Measurements from ENCODE around the gene EXTL1.

EXTL1 gene

GRCh38 chr1:26044414-26044813 is 22.8 kb downstream of the EXTL1 start:
- DNase-seq (ENCODE audit: low spot score) = no peak

GRCh38 chr1:26044971-26045721 is 23.6 kb downstream of the EXTL1 start:
- no peak for DNase-seq (ENCODE audit: low spot score)

DNA sequence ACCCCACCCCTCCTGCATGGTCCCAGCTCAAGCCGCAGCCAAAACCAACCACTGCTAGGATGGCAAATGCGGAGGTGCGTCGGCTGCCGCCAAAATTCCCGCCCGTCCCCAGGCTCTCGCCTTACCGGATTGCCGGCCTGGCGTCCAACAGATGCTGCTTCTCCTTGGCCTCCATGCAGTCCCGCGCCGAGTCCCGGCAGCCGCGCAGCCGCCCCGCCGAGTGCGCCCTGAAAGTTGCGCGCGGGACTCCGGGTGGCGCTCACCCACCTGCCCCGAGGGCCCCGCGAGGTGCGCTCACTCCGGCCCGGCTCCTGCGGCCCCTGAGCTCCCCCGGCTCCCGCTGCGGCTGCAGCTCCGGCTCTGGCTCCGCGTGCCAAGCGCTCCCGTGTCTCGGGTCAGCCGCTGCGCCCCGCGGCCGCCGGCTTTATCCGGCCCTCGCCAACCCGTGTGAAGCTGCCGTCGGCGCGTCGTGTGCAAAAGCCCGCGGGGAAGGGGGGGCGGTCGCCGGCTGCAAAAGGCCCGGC is 24.2 kb downstream of the EXTL1 start, which contains the start of gene SLC30A2:
SLC30A2 (minus strand) TSS at position 397 of the 524 bp plus-strand sequence; CDS start at position 175, 222 bp downstream.
- no peak for DNase-seq (ENCODE audit: low spot score)

DNA sequence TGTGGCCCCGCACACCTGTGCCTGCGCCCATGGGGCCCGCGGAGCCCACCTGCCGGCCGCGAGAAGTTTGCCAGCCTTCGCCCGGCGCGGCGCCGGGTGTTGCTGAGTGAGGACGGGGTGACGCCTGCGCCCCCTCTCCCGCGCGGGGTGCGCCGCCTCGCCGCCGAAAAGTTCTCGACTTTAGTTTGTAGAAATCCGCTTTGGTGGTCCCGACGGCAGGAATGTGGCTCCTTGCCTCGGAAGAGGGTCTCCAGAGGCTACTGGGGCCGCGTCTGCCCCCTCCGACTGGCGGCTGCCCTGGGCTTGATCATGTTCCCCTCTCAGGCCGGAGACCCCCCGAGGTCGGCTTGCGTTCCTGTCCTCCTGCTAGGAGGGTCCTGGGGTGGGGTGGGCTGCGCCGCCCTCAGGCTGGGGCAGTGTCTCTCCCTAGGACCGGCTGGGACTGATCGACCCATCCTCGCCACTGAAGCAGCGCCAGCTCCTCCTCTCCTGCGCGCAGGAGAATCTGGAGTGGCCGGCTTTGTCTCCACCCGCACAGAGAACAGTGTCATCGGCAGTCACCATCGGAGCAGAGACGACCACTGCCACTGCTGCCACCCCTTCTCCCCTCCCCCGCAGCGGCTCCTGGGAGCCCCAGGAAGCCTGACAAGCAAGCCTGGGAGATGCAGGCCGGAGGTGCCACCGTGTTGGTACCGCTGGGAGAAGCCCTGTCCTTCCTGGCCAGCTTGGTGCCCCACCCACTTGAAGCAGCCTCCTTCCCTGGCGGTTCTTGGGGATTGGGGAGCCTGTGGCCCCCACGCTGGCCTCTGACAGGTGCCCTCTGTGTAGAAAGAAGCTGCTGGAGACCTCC is 24.9 kb downstream of the EXTL1 start:
- DNase-seq (ENCODE audit: low spot score) = no peak

DNA sequence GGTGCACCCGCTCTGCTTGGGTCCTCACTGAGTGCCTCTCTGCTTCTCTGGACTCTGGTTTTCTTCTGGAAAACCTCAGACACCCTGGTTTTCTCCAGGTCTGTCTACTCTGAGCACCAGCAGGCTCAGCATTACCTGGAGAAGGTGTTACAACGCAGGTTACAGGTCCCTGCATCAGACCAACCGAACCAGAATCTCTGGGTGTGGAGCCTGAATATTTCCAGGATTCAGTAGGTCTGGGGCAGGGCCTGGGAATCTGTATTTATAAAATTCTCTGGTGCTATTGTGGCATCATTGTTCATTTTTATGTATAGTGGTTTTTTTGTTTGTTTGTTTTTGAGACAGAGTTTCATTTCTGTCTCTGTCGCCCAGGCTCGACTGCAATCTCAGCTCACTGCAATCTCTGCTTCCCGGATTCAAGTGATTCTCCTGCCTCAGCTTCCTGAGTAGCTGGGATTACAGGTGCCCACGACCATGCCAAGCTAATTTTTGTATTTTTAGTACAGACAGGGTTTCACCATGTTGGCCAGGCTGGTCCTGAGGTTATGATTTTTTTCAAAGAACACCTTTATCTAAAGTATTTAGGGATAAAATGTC is 25.8 kb downstream of the EXTL1 start:
- no peak for DNase-seq (ENCODE audit: low spot score)

DNA sequence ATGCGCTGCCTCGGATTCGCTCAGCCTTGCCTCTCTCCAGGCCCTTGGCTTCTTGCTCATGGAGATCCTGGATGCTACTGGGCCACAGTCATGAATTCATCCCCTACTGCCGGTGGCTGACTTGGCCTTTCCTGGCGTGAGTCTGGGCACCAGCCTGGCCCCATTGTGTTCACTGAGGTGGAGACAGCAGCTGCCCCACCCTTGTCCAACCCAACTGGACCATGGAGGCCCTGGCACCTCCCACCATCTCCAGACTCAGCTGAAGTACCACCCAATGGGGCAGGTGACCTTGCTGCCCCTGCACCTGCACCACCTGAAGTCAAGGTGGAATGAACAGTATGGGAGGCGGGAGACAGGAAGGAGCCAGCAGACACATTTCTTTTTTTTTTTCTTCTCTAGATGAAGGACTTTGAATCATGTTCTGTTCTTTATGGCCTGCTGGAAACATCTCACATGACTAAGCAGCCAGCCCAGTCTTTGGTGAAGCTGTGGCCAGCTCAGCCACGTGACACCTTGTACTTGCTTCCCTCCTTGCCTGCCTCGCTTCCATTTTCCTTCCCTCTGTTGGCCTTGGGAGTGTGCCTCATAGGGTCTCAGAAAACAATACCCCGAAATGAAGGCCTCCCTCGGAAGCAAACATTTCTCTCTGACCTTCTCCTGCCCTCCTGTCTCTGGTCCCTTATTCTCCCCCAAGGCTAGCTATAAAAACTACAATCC is 28.1 kb downstream of the EXTL1 start:
- DNase-seq (ENCODE audit: low spot score) = peak; percentile 50

DNA sequence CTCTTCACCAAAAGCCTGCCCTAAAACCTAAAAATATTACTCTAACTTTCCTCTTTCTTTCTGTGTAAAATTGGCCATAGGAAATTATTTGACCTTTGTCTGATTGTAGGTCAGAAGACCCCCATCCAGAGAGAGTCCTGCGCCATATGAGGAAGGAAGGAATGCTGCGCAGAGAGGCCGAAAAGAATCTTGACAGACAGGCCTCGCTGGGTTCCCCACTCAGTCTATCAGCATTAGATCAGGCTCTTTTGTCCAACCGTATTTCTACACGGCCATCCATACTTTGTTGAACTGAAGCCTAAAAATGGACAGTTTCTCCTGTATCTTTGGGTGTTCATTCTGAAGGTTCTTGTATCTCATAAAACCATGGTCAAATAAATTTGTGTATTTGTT is 28.7 kb downstream of the EXTL1 start:
- no peak for DNase-seq (ENCODE audit: low spot score)

DNA sequence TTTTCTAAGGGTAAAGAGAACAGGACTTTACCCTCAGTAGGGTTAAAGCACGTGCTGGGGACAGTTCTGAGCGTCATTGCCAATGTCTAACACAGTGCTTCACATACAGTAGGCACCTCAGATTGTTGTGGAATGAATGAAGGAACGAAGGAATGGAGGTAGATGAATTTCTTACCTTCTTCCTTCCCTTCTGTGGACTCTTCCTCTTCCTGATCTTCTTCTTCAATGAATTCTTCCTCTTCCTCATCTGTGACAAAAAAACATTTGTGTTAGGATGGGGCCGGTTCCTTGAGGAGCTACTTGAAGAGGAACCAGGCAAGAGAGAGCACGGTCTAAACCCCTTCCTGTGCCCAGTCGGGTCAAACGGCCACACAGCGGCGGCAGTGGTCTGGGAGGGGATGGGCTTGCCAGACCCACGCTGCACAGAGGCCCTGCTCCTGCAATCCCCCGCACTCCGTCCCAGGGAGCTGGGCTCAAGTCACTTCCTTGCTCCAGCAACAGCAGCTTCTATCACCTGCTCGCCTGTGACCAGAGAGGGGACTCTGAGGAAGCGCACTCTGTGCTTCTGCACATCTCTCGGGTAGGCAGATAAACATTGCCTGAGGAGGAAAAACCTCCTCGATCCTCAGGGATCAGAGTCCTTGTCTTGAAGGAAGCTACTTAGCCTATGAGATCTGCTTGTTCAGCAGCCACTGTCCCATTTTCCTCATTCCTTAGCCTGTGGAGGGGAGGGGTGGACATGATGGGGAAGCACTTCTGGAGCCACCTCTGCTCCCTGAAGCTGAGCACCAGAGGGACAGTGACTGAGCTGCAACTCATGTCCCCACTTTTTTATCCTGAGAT is 32.4 kb downstream of the EXTL1 start:
- DNase-seq (ENCODE audit: low spot score) = no peak

- no peak for DNase-seq (ENCODE audit: low spot score)
Observed at GRCh38 chr1:26055041-26055440, 33.5 kb downstream of the EXTL1 start.

DNA sequence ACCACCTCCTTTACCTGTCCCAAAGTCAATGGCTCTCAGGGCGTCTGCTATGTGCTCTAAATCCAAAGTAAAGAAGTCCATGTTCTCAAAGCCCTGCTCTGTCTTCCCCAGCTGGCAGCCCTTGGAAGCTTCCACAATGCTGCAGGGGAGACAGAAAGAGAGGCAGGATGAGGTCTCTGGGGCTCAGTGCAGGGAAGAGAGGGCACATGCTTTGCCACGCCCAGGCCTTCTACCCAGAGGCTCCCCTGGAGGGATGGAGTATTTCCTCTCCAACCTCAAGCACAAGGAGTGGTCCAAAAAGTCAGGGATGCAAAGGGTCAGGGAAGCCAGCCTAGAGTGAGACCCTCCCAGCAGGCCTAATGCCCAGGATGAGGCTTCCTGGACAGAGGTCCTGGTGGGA is 35.6 kb downstream of the EXTL1 start:
- no peak for DNase-seq (ENCODE audit: low spot score)

DNA sequence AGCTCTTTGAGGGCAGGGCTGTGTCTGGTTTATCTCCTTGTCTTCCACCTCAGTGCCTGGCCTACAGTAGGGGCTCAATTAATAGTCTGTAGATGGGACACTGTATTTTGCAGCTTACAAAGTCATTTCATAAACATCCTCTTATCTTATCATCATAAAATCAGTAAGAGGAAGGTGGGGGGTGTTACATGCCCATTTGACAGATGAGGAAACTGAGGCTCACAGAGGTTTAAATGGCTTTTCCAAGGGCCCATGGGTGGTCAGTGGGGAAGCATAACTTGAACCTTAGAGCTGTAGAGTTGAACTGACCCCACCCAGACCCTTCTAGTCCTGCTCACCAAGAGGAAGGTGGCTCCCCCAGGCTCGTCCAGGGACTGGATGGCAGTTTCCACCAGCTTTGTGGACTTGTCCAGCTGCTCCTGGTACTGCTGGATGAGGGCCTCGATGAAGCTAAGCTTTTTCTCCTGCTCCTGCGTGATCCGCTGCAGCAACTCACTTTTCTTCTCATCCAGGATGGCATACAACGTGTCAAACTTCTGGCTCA is 36.5 kb downstream of the EXTL1 start:
- no peak for DNase-seq (ENCODE audit: low spot score)

- no peak for DNase-seq (ENCODE audit: low spot score)
Observed at GRCh38 chr1:26059906-26060305, 38.3 kb downstream of the EXTL1 start.

- DNase-seq (ENCODE audit: low spot score) = no peak
Observed at GRCh38 chr1:26060832-26061574, 39.4 kb downstream of the EXTL1 start.

- no peak for DNase-seq (ENCODE audit: low spot score)
Observed at GRCh38 chr1:26064553-26064952, 43.0 kb downstream of the EXTL1 start.

GRCh38 chr1:26066160-26066559 is 44.6 kb downstream of the EXTL1 start:
- no peak for DNase-seq (ENCODE audit: low spot score)

GRCh38 chr1:26066857-26067256 is 45.3 kb downstream of the EXTL1 start:
- no peak for DNase-seq (ENCODE audit: low spot score)

GRCh38 chr1:26067432-26067911 is 45.9 kb downstream of the EXTL1 start, which contains the start of gene TRIM63:
Gene TRIM63 (minus strand): TSS chr1:26067630. CDS start chr1:26067494, 136 bp downstream.
- DNase-seq (ENCODE audit: low spot score) = peak; percentile 78

DNA sequence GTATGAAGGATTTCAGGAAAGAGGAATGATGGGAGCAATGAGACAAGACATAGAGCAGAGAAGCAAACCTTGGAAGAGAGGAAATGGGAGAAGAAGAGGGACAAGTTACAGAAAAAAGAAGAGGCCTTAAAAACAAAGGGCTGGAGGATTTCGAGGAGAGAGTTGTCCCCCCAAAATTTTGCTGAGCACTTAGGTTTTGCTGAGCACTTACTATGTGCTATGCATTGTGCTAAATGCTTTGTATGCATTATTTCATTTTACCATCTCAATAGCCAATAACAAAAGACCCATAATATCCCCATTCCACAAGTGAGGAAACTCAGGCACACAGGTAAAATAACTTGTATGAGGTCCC is 48.3 kb downstream of the EXTL1 start:
- no peak for DNase-seq (ENCODE audit: low spot score)

DNA sequence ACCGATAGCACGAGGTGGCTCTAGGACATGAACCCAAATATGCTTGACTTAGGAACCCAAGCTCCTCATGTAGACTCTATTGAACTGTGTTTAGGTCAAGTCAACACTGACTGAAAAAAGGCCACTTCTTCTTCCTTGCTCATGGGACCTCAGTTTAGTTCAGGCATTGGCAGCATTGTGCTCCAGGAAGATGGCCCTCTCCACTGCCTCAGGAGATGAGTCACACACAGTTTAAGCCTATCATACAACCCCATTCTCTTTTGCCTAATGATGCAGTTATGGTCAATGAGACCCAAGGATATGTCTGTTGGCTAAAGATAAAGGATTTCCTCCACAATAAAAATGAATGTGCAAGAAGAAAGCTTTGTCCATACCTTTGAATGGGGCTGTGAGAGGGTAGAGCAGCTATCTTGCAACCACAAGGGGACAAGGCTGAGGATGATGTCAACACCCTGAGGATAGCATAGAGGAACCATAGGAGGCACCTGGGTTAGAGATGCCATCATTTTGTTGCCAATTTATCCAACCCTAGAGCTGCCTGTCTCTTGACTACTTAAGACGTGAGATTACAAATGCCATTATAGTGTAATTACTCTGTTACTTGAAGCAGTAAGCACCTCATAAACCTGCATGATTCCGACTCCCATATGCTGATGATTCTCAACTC is 48.9 kb downstream of the EXTL1 start:
- DNase-seq (ENCODE audit: low spot score) = peak; percentile 45
